ENCODE results near the gene CILP2. TPM values are rescaled to one million over a fixed set of nuclear protein-coding genes. Genes with fewer than 3 reads are reported as not detected.

The CILP2 gene
- total RNA-seq, 1 donor from 2014 or later, result 0.12 TPM

DNA sequence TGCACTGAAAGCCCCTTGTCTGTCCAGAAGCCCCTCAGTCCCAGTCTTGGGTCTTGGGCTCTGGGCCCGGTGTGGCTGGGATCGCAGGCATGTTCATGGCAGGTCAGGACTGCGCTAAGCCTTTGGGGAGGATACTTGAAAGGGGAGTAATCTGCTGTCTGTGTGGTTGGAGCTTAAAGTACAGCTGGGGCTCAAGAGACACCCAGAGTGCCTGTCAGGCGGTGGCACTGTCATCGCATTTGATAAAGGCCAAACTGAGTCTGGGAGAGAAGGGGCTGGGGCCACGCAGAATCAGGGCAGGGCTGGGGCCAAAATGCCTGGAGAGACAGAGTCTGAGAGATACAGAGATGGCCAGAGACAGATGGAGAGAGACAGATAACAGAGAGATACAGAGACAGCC, 4.2 kb upstream of the CILP2 start:
- ATAC-seq, result no peak
- Histone ChIP-seq H3K4me1 (peaks cover 17% of the 10 kb centered on the region), H3K9me3 (no peaks in the 10 kb centered on the region), H3K27ac (no peak overlapping the region), H3K4me3 (no peak overlapping the region), H3K36me3 (peaks cover 5% of the 10 kb centered on the region), H3K27me3 (ENCODE audit: low read depth) (peaks cover 16% of the 10 kb centered on the region)
- intact Hi-C loops (cut with DNase I), result no loop called here
- TF ChIP-seq CTCF (IDR thresholded peaks at IDR 0.05), result no peak
- DNase-seq, result no peak

GRCh38 chr19:19534556-19535265, 3.4 kb upstream of the CILP2 start:
- Histone ChIP-seq H3K36me3 (no peaks in the 10 kb centered on the region), H3K27me3 (ENCODE audit: low read depth) (peaks cover 24% of the 10 kb centered on the region), H3K4me1 (peaks cover 19% of the 10 kb centered on the region), H3K4me3 (no peak overlapping the region), H3K9me3 (no peaks in the 10 kb centered on the region), H3K27ac (no peak overlapping the region)
- ATAC-seq, result no peak
- no peak for TF ChIP-seq CTCF (IDR thresholded peaks at IDR 0.05)
- intact Hi-C loops (cut with DNase I), result no loop called here
- DNase-seq, result no peak

- Histone ChIP-seq H3K9me3 (no peaks in the 10 kb centered on the region), H3K4me3 (no peak overlapping the region), H3K27ac (no peak overlapping the region), H3K4me1 (peaks cover 20% of the 10 kb centered on the region), H3K27me3 (ENCODE audit: low read depth) (peaks cover 33% of the 10 kb centered on the region), H3K36me3 (no peaks in the 10 kb centered on the region)
- intact Hi-C loops (cut with DNase I), result no loop called here
- DNase-seq (no peak), ATAC-seq (no peak)
- no peak for TF ChIP-seq CTCF (IDR thresholded peaks at IDR 0.05)
Measured at GRCh38 chr19:19535311-19536191, 2.5 kb upstream of the CILP2 start.

GRCh38 chr19:19537075-19538048, 703 bp upstream of the CILP2 start:
- intact Hi-C loops (cut with DNase I), result no loop called here
- TF ChIP-seq CTCF (IDR thresholded peaks at IDR 0.05), result no peak
- Histone ChIP-seq H3K36me3 (no peaks in the 10 kb centered on the region), H3K9me3 (no peaks in the 10 kb centered on the region), H3K27me3 (ENCODE audit: low read depth) (peaks cover 51% of the 10 kb centered on the region), H3K27ac (no peak overlapping the region), H3K4me3 (peak overlapping the region; percentile 37), H3K4me1 (peaks cover 26% of the 10 kb centered on the region)
- DNase-seq, result no peak
- ATAC-seq, result peak in 1 of 2 donors; percentile 38

GRCh38 chr19:19538785-19539166, 711 bp downstream of the CILP2 start:
- ATAC-seq (no peak), DNase-seq (no peak)
- Histone ChIP-seq H3K27ac (no peak overlapping the region), H3K4me1 (peaks cover 23% of the 10 kb centered on the region), H3K9me3 (no peaks in the 10 kb centered on the region), H3K4me3 (peak overlapping the region; percentile 37), H3K27me3 (ENCODE audit: low read depth) (peaks cover 65% of the 10 kb centered on the region), H3K36me3 (no peaks in the 10 kb centered on the region)
- intact Hi-C loops (cut with DNase I), result no loop called here
- TF ChIP-seq CTCF (IDR thresholded peaks at IDR 0.05), result no peak

Measured in lower lobe of right lung (tissue), 2 donors.